HEK293 (cell line): Measurements from ENCODE around the gene WDR6.

Experiments
- CTCF ChIA-PET: fragments of 350-600 bp; formaldehyde crosslinking; extraction: SDS; loops from one replicate; lab custom pipeline; 2021; ENCODE audit warnings: antibody characterized with exemption; lab: Yijun Ruan, JAX
- POLR2A ChIA-PET: fragments of 300-600 bp; formaldehyde crosslinking; extraction: SDS; loops from one replicate; lab custom pipeline; 2020; ENCODE audit warnings: antibody characterized with exemption, inconsistent platforms; lab: Yijun Ruan, JAX
- H3K27ac ChIP-seq: fragments of 200-500 bp; sonication (Bioruptor generic); 2 replicates; pipeline ENCODE4 v1.5.1; 2014; ENCODE audit warnings: low read depth, low read length, control low read depth, inconsistent platforms; ENCODE audit errors: extremely low read depth
- H3K36me3 ChIP-seq, 2 experiments: fragments of 200-500 bp in 1 of 2; sonication (Bioruptor generic) in 1 of 2; 1 replicate in 1 of 2; 2 replicates in 1 of 2; pipeline ENCODE4 v1.5.1; 2014 to 2017; ENCODE audit warnings: inconsistent platforms in 2 of 2, low read length in 2 of 2; ENCODE audit not compliant: control insufficient read depth in 2 of 2, insufficient read depth in 1 of 2
- H3K4me1 ChIP-seq: fragments of 200-500 bp; sonication (Bioruptor generic); 2 replicates; pipeline ENCODE4 v1.5.1; 2014; ENCODE audit warnings: mild to moderate bottlenecking, low read length, inconsistent platforms; ENCODE audit not compliant: control insufficient read depth, insufficient read depth
- H3K4me3 ChIP-seq: 2 replicates; pipeline ENCODE4 v1.5.1; 2011; ENCODE audit warnings: low read depth, mild to moderate bottlenecking, control low read depth, low read length, moderate library complexity
- H3K9me3 ChIP-seq: fragments of 200-500 bp; sonication (Bioruptor generic); 2 replicates; pipeline ENCODE4 v1.5.1; 2014; ENCODE audit warnings: low read depth, low read length, inconsistent platforms; ENCODE audit not compliant: control insufficient read depth, insufficient read depth
- ATF2 ChIP-seq: fragments of 450-650 bp; formaldehyde crosslinking; IDR thresholded peaks from 2 replicates; pipeline ENCODE4 v1.5.1; 2016; ENCODE audit warnings: missing biosample characterization, missing genetic modification characterization, low read depth
- EGR2 ChIP-seq: fragments of 450-650 bp; formaldehyde crosslinking; IDR thresholded peaks from 2 replicates; pipeline ENCODE4 v1.5.1; 2016; ENCODE audit warnings: low read depth, missing biosample characterization, missing genetic modification characterization
- ELK4 ChIP-seq: IDR thresholded peaks from 2 replicates; pipeline ENCODE4 v1.6.1; 2011; ENCODE audit warnings: mild to moderate bottlenecking, low read depth, low read length, borderline replicate concordance
- HIC1 ChIP-seq: fragments of 450-650 bp; formaldehyde crosslinking; IDR thresholded peaks from 2 replicates; pipeline ENCODE4 v1.5.1; 2016; ENCODE audit warnings: missing biosample characterization, missing genetic modification characterization
- MZF1 ChIP-seq: fragments of 450-650 bp; formaldehyde crosslinking; IDR thresholded peaks from 2 replicates; pipeline ENCODE4 v1.5.1; 2017; ENCODE audit warnings: missing biosample characterization, missing genetic modification characterization, borderline replicate concordance
- TCF7L2 ChIP-seq: IDR thresholded peaks from 2 replicates; pipeline ENCODE4 v1.6.1; 2011; ENCODE audit warnings: low read depth, mild to moderate bottlenecking, inconsistent platforms, low read length, moderate library complexity, borderline replicate concordance
- ZNF175 ChIP-seq: fragments of 450-650 bp; formaldehyde crosslinking; IDR thresholded peaks from 2 replicates; pipeline ENCODE4 v1.5.1; 2016; ENCODE audit warnings: missing biosample characterization, missing genetic modification characterization
- ZNF23 ChIP-seq: fragments of 450-650 bp; formaldehyde crosslinking; IDR thresholded peaks from 2 replicates; pipeline ENCODE4 v1.5.1; 2016; ENCODE audit warnings: missing biosample characterization, missing genetic modification characterization, borderline replicate concordance
- ZNF266 ChIP-seq: fragments of 450-650 bp; formaldehyde crosslinking; IDR thresholded peaks from 2 replicates; pipeline ENCODE4 v1.5.1; 2016; ENCODE audit warnings: missing biosample characterization, missing genetic modification characterization, low read depth
- ZNF280D ChIP-seq: fragments of 450-650 bp; formaldehyde crosslinking; IDR thresholded peaks from 2 replicates; pipeline ENCODE4 v1.5.1; 2016; ENCODE audit warnings: missing biosample characterization, missing genetic modification characterization
- ZNF449 ChIP-seq: fragments of 450-650 bp; formaldehyde crosslinking; IDR thresholded peaks from 2 replicates; pipeline ENCODE4 v1.5.1; 2017; ENCODE audit warnings: missing biosample characterization, mild to moderate bottlenecking, missing genetic modification characterization, moderate library complexity
- ZNF530 ChIP-seq: fragments of 450-650 bp; formaldehyde crosslinking; IDR thresholded peaks from 2 replicates; pipeline ENCODE4 v1.5.1; 2016; ENCODE audit warnings: low read depth, missing biosample characterization, missing genetic modification characterization
- ZNF704 ChIP-seq: fragments of 450-650 bp; formaldehyde crosslinking; IDR thresholded peaks from 2 replicates; pipeline ENCODE4 v1.5.1; 2016; ENCODE audit warnings: missing biosample characterization, missing genetic modification characterization
- ZNF707 ChIP-seq: fragments of 450-650 bp; formaldehyde crosslinking; IDR thresholded peaks from 2 replicates; pipeline ENCODE4 v1.5.1; 2016; ENCODE audit warnings: missing biosample characterization, missing genetic modification characterization
- ZNF785 ChIP-seq: fragments of 450-650 bp; formaldehyde crosslinking; IDR thresholded peaks from 2 replicates; pipeline ENCODE4 v1.5.1; 2016; ENCODE audit warnings: missing biosample characterization, missing genetic modification characterization
- TF ChIP-seq, protein P1 (sequence below): fragments of 450-650 bp; formaldehyde crosslinking; IDR thresholded peaks from 2 replicates; pipeline ENCODE4 v1.5.1; 2017; ENCODE audit warnings: missing biosample characterization, missing genetic modification characterization

Gene WDR6

DNA sequence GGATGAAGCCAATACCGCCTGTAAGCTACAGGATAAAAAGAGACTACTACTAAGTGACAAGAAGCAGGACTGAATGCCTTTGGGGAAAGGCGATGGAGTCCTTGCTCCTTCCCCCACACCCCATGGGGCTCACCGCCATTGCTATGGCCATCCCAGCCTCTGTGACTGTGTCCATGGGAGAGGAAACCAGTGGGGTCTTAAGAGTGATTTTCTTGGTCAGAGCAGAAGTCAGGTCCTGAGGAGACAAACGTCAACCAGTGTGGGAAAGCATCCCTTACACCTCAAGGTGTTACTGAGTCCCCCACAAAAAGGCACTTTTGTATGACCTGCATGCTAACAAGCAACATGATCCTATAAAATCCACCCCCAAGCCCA, 21.1 kb downstream of the WDR6 start:
- Histone ChIP-seq H3K4me1 (no peaks in the 10 kb centered on the region), H3K4me3 (peak overlapping the region; percentile 83), H3K36me3 (peaks cover 0 to 91% of the 10 kb centered on the region in 2 experiments; a peak in 2 of 3 replicates), H3K27ac (no peak overlapping the region; the same call in 1 of the 2 replicates), H3K9me3 (no peaks in the 10 kb centered on the region)
- POLR2A ChIA-PET, result interaction anchor here (1.6 to 1.9 kb wide), 4 partner anchors 8 to 441 kb away, joined by 5 to 28 read pairs (median 14); partner anchors contain the start of genes QRICH1 and WDR6
- no peak for TF ChIP-seq ZNF23
- no peak for TF ChIP-seq TCF7L2
- TF ChIP-seq ELK4, result no peak
- no peak for TF ChIP-seq ZNF266 (tag by site-specific recombination)
- no peak for TF ChIP-seq MZF1
- TF ChIP-seq ATF2 (tag by site-specific recombination), result no peak
- no peak for TF ChIP-seq ZNF704
- no peak for TF ChIP-seq ZNF785
- TF ChIP-seq EGR2 (tag by site-specific recombination), result no peak
- no peak for TF ChIP-seq ZNF707 (tag by site-specific recombination)
- TF ChIP-seq ZNF175 (tag by site-specific recombination), result no peak
- TF ChIP-seq, protein P1, sequence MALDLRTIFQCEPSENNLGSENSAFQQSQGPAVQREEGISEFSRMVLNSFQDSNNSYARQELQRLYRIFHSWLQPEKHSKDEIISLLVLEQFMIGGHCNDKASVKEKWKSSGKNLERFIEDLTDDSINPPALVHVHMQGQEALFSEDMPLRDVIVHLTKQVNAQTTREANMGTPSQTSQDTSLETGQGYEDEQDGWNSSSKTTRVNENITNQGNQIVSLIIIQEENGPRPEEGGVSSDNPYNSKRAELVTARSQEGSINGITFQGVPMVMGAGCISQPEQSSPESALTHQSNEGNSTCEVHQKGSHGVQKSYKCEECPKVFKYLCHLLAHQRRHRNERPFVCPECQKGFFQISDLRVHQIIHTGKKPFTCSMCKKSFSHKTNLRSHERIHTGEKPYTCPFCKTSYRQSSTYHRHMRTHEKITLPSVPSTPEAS, result no peak
- no peak for TF ChIP-seq ZNF280D (tag by site-specific recombination)
- no peak for TF ChIP-seq ZNF449 (tag by site-specific recombination)
- TF ChIP-seq HIC1 (tag by site-specific recombination), result no peak
- no peak for TF ChIP-seq ZNF530 (tag by site-specific recombination)
- CTCF ChIA-PET, result interaction anchor here (1.1 kb wide), 1 partner anchor 41 kb away, joined by 3 read pairs; no protein-coding TSS in a partner anchor
